WTC11 (cell line): Measurements from ENCODE around the gene PTPRT. TPM values are rescaled to one million over a fixed set of nuclear protein-coding genes. Genes with fewer than 3 reads are reported as not detected.

Experiments used
- ATAC-seq: fragments of 200-7000 bp; cut with Tn5 transposase; 2 replicates; pipeline ENCODE4 v1.10.0; 2021; ENCODE audit warnings: mild to moderate bottlenecking, moderate library complexity
- CTCF ChIA-PET: fragments of 300-600 bp; sonication (Branson Sonifier 250); formaldehyde crosslinking; loops from one replicate; lab custom pipeline; 2021; ENCODE audit warnings: antibody characterized with exemption; lab: Charles Lee
- POLR2A ChIA-PET: fragments of 350-600 bp; sonication (Branson Sonifier 250); formaldehyde crosslinking; loops from one replicate; lab custom pipeline; 2021; ENCODE audit warnings: antibody characterized with exemption; lab: Charles Lee
- DNase-seq: peaks from one replicate; pipeline ENCODE4 v3.0.0; 2021; ENCODE audit warnings: low spot score
- H3K27ac Mint-ChIP-seq: 2 replicates; pipeline ENCODE4 v1.8.0; 2021; ENCODE audit warnings: mixed read lengths
- H3K27me3 Mint-ChIP-seq: 2 replicates; pipeline ENCODE4 v1.8.0; 2021; ENCODE audit warnings: low read depth, mild to moderate bottlenecking, moderate library complexity, mixed read lengths
- H3K36me3 Mint-ChIP-seq: 2 replicates; pipeline ENCODE4 v1.8.0; 2021; ENCODE audit warnings: mixed read lengths
- H3K4me1 Mint-ChIP-seq: 2 replicates; pipeline ENCODE4 v1.8.0; 2022; ENCODE audit warnings: mixed read lengths
- H3K4me3 Mint-ChIP-seq: 2 replicates; pipeline ENCODE4 v1.8.0; 2021; ENCODE audit warnings: mild to moderate bottlenecking, moderate library complexity, mixed read lengths
- H3K9me3 Mint-ChIP-seq: 2 replicates; pipeline ENCODE4 v1.8.0; 2021; ENCODE audit warnings: mixed read lengths
- ATF6 ChIP-seq: sonication (generic); formaldehyde crosslinking; IDR thresholded peaks from 2 replicates; pipeline ENCODE4 v1.8.1; 2023; ENCODE audit warnings: mild to moderate bottlenecking, missing genetic modification reagents
- ELF4 ChIP-seq: sonication (generic); formaldehyde crosslinking; IDR thresholded peaks from 2 replicates; pipeline ENCODE4 v1.8.1; 2022; ENCODE audit warnings: low read depth, mild to moderate bottlenecking, moderate library complexity, missing genetic modification reagents
- ESRRA ChIP-seq: sonication (generic); formaldehyde crosslinking; IDR thresholded peaks from 2 replicates; pipeline ENCODE4 v1.8.1; 2022; ENCODE audit warnings: mild to moderate bottlenecking, missing genetic modification reagents, borderline replicate concordance
- FOXJ3 ChIP-seq: sonication (generic); formaldehyde crosslinking; IDR thresholded peaks from 2 replicates; pipeline ENCODE4 v1.9.0; 2021; ENCODE audit warnings: missing genetic modification reagents, mild to moderate bottlenecking, borderline replicate concordance
- MYBL2 ChIP-seq: sonication (generic); formaldehyde crosslinking; IDR thresholded peaks from 2 replicates; pipeline ENCODE4 v1.8.1; 2023; ENCODE audit warnings: mild to moderate bottlenecking, moderate library complexity, missing genetic modification reagents
- NFATC4 ChIP-seq: fragments of 250-450 bp; sonication (Bioruptor Pico); IDR thresholded peaks from 2 replicates; pipeline ENCODE4 v1.9.0; 2021; ENCODE audit warnings: mild to moderate bottlenecking
- NR3C1 ChIP-seq: sonication (generic); formaldehyde crosslinking; conservative IDR thresholded peaks from 2 replicates; pipeline ENCODE4 v1.8.1; 2023; ENCODE audit warnings: low read depth, mild to moderate bottlenecking, missing genetic modification reagents
- PRDM15 ChIP-seq: sonication (generic); formaldehyde crosslinking; IDR thresholded peaks from 2 replicates; pipeline ENCODE4 v1.8.0; 2022; ENCODE audit warnings: missing genetic modification reagents
- SMAD3 ChIP-seq: sonication (generic); formaldehyde crosslinking; IDR thresholded peaks from 2 replicates; pipeline ENCODE4 v1.8.0; 2022; ENCODE audit warnings: missing genetic modification reagents, mild to moderate bottlenecking, borderline replicate concordance
- TCF7 ChIP-seq: sonication (generic); formaldehyde crosslinking; IDR thresholded peaks from 2 replicates; pipeline ENCODE4 v1.8.0; 2022; ENCODE audit warnings: mild to moderate bottlenecking, low read depth, missing genetic modification reagents, moderate library complexity
- ZBTB21 ChIP-seq: sonication (generic); formaldehyde crosslinking; IDR thresholded peaks from 2 replicates; pipeline ENCODE4 v1.8.1; 2023; ENCODE audit warnings: mild to moderate bottlenecking, missing genetic modification reagents, borderline replicate concordance
- ZNF263 ChIP-seq: sonication (generic); formaldehyde crosslinking; IDR thresholded peaks from 2 replicates; pipeline ENCODE4 v1.8.1; 2022; ENCODE audit warnings: low read depth, mild to moderate bottlenecking, moderate library complexity, missing genetic modification reagents
- ZNF281 ChIP-seq: sonication (generic); formaldehyde crosslinking; IDR thresholded peaks from 2 replicates; pipeline ENCODE4 v1.8.0; 2023; ENCODE audit warnings: mild to moderate bottlenecking, missing genetic modification reagents
- ZNF416 ChIP-seq: fragments of 250-450 bp; sonication (Bioruptor Pico); IDR thresholded peaks from 2 replicates; pipeline ENCODE4 v1.9.0; 2021; ENCODE audit warnings: mild to moderate bottlenecking, inconsistent platforms
- ZNF512 ChIP-seq: sonication (generic); formaldehyde crosslinking; IDR thresholded peaks from 2 replicates; pipeline ENCODE4 v1.8.1; 2022; ENCODE audit warnings: missing genetic modification reagents, borderline replicate concordance
- total RNA-seq: library from RNA; stranded (reverse); gene quantifications from 3 replicates; pipeline ENCODE4 v1.2.3, GENCODE V29; 2021
- TF ChIP-seq, protein P1 (sequence below): sonication (generic); formaldehyde crosslinking; IDR thresholded peaks from 2 replicates; pipeline ENCODE4 v1.8.1; 2023; ENCODE audit warnings: mild to moderate bottlenecking, missing genetic modification reagents
- TF ChIP-seq, protein P2 (sequence below): sonication (generic); formaldehyde crosslinking; IDR thresholded peaks from 2 replicates; pipeline ENCODE4 v1.8.0; 2022; ENCODE audit warnings: mild to moderate bottlenecking, missing genetic modification reagents

PTPRT gene
- total RNA-seq, 1 experiment from 2014 or later: 1.1 TPM

DNA sequence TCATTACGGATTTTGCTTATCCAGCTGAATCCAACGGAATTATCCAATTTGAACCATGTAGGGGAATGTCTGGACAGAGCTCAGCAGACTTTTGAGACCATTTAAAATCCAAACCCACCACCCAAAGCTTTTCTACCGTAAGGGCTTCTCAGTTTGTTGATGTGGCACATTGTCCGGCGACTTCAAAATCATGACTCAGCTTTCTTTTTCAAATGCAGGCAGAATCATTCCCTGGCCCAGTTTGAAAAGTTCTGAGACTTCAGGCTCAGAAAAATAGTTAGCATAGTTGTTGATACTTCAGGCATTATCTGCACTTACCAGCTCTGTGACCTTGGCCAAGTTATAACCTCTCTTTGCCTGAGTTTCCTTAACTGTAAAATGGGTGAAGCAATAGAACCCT, 182.2 kb downstream of the PTPRT start (continued):
- TF ChIP-seq NR3C1 (CRISPR knock-in tag) (no peak), ESRRA (no peak), SMAD3 (no peak), PRDM15 (CRISPR knock-in tag) (no peak)
- TF ChIP-seq, protein P1, sequence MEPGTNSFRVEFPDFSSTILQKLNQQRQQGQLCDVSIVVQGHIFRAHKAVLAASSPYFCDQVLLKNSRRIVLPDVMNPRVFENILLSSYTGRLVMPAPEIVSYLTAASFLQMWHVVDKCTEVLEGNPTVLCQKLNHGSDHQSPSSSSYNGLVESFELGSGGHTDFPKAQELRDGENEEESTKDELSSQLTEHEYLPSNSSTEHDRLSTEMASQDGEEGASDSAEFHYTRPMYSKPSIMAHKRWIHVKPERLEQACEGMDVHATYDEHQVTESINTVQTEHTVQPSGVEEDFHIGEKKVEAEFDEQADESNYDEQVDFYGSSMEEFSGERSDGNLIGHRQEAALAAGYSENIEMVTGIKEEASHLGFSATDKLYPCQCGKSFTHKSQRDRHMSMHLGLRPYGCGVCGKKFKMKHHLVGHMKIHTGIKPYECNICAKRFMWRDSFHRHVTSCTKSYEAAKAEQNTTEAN: no peak

GRCh38 chr20:43006651-43007375, 182.9 kb downstream of the PTPRT start:
- no peak for DNase-seq
- Mint-ChIP-seq H3K27ac (no peak overlapping the region), H3K27me3 (no peaks in the 10 kb centered on the region), H3K4me1 (peaks cover 3% of the 10 kb centered on the region; the same call in 1 of the 2 replicates), H3K9me3 (peaks cover 13% of the 10 kb centered on the region), H3K36me3 (no peaks in the 10 kb centered on the region)
- no peak for ATAC-seq
- POLR2A ChIA-PET: no interaction called here
- CTCF ChIA-PET: no interaction called here
- TF ChIP-seq TCF7 (CRISPR knock-in tag): no peak
- TF ChIP-seq ZNF512: no peak
- TF ChIP-seq, protein P2, sequence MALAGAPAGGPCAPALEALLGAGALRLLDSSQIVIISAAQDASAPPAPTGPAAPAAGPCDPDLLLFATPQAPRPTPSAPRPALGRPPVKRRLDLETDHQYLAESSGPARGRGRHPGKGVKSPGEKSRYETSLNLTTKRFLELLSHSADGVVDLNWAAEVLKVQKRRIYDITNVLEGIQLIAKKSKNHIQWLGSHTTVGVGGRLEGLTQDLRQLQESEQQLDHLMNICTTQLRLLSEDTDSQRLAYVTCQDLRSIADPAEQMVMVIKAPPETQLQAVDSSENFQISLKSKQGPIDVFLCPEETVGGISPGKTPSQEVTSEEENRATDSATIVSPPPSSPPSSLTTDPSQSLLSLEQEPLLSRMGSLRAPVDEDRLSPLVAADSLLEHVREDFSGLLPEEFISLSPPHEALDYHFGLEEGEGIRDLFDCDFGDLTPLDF: no peak
- no peak for TF ChIP-seq MYBL2 (CRISPR knock-in tag)
- TF ChIP-seq, all 79 proteins: peak for 0
- no peak overlapping the region for H3K4me3 Mint-ChIP-seq

- Mint-ChIP-seq H3K27me3 (no peaks in the 10 kb centered on the region), H3K4me3 (no peak overlapping the region), H3K36me3 (no peaks in the 10 kb centered on the region), H3K9me3 (peaks cover 3% of the 10 kb centered on the region), H3K27ac (no peak overlapping the region), H3K4me1 (peaks cover 3% of the 10 kb centered on the region; the same call in 1 of the 2 replicates)
- CTCF ChIA-PET: interaction anchor here (0.6 kb wide), 1 partner anchor 406 kb away, joined by 3 read pairs; no protein-coding TSS in a partner anchor
- POLR2A ChIA-PET: no interaction called here
- ATAC-seq (no peak), DNase-seq (no peak)
- TF ChIP-seq ZBTB21 (CRISPR knock-in tag) (no peak), ZNF281 (CRISPR knock-in tag) (no peak), ATF6 (CRISPR knock-in tag) (no peak), NFATC4 (CRISPR knock-in tag) (no peak), ZNF416 (CRISPR knock-in tag) (no peak), ZNF263 (CRISPR knock-in tag) (no peak), ELF4 (CRISPR knock-in tag) (no peak), FOXJ3 (no peak)
Measured at GRCh38 chr20:43003318-43003944, 186.3 kb downstream of the PTPRT start.
